Eye (tissue), 1 donor: ENCODE data around the gene LYRM9.
"Not testable (repeated sequence)": the region's sequence is repeated elsewhere in the genome, so short reads cannot be mapped to it uniquely, and the experiment has no call there.

Experiments used
- DNase-seq: peaks from one replicate; pipeline ENCODE4 v3.0.0-alpha.2; 2015

The LYRM9 gene

GRCh38 chr17:27905447-27906225 is 12.5 kb upstream of the LYRM9 start:
- DNase-seq: peak; percentile 85

DNA sequence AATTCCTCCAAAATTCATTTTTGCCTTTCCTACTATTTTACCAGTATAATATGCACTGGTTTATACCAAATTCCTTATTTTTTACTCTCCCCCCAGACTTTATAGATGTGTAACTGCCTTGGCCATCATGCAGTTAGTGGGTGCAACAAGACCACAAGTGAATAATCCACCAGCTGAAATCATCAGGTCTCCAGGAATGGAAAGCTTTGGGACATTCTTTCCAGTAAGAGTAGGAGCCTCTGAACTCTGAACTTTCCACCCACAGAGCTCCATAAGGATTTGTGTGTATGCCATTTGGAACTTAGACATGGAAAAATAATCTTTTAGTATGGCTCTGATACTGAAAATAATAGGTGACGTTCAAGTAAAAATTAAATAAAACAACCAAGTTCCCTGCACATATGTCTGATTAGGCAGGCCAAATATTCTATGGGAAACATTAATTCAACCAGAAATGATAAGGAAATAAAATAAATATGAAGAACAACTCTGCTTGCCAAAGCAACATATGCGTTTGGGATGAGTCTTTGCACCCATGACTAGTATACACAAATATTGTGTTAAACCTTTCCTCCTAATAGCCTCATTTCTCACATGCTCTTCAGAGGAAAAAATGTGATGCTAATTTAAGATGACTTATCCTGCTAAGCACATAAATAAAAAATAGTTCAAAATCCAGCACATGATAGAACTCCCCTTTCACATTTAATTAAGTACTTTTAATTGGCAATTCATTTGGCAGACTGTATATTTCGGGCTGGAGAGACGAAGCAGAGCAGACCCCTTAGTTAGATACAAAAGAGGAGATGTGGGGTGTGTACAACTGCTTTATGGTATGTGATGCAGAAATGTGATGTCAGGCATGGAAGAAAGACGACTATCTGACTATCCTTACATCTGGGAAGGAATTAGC is 11.6 kb upstream of the LYRM9 start:
- DNase-seq: peak; percentile 77

- peak; percentile 30 for DNase-seq
These were observed 10.9 kb upstream of the LYRM9 start for GRCh38 chr17:27904114-27904513.

DNA sequence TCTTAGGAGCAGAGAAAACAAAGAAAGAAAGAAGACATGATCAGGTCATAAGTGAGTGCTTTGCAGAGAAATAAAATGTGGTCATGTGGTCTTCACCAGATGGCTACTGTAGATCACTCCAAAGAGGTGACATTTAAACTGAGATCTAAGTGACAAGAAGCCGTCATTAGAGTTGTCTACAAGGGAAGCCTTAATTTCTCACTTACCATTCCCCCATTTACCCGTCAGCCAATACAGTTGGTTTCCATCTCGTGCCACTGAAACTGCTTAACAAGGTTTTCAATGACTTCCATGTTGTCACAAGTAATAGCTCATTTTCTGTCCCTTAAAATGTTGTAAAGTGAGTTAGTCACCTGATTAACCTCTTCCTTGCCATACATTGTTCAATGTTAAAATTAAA is 6.4 kb upstream of the LYRM9 start:
- DNase-seq: no peak

GRCh38 chr17:27898096-27898495 is 4.9 kb upstream of the LYRM9 start:
- no peak for DNase-seq

DNA sequence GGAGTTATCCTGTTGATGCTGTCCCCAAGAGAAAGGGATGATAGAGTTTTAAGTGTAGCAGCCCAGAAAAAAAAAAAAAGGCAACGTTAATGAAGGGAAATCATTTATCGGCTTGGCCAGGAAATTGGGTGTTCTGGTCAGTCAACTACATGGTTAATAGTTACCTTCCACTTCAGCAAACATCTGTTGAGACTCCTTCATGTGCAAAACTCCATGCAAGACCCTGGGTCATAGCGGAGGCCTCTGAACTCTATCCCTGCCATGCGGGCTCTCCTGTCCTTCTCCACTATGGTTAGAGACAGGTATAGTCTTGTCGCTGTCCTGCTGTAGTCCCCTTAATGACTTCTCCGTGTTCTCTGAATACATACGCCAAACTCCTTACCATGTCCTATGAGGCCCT is 3.5 kb upstream of the LYRM9 start:
- DNase-seq: no peak

DNA sequence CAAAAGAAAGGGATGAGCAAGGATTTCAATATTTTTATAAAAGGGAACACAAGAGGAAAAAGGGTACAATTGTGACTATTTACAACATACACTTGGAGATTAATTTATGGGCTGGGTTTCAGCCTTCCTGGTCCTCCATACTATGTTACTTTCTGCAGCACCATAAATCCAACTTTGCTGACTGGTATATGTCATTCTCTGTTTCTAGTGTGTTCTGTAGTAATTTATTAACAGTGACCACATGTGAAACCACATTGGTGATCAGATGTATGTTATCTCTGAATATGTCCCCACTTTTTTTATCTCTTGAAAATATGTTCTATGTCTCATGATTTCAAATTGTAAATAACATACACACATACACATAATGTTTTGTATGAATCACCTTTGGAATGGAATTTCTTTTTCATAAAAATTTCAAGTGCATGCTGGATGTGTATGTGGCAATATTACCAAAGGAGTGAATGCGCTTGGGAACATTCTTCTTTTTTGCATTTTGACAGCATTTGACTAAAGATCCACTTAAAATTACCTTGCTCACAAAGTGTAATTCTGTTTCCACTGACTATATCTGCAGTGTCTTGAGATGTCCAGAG is 2.9 kb upstream of the LYRM9 start:
- no peak for DNase-seq

DNA sequence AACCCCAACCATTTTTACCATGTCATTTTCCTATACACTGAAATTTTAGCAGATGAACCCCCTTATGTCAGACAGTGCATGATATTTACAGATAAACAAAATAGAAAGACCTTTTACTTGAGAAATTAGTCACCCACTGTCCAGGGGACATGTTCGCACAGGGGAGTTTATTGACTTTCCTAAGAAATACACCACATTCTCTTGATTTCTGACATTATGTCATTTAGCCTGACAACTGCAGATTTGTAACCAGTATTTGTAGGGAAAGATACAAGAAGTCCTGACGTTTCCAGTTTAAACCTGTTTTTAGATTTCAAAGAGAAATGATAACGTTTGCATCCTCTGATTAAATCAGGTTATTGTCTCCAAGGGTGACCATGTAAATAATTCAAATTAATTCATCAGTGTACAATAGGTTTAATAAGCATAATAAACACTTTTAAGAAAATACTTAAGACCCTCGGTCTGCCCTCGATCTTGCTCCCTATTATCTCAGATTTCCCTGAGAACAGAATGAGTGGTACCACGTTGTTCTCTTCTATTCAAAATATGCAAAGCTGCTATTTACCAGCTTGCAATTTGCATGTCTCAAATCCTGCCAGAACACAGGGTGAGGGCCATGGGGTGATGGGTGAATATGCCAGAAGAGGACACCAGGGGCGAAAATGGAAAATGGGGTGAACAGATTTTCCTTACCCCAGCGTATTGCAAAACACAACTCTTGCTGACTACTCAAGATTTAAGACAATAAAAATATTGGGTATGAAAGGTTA is 2.1 kb upstream of the LYRM9 start:
- no peak for DNase-seq

- DNase-seq: peak; percentile 27
These were observed 807 bp upstream of the LYRM9 start for GRCh38 chr17:27893841-27894503.

DNA sequence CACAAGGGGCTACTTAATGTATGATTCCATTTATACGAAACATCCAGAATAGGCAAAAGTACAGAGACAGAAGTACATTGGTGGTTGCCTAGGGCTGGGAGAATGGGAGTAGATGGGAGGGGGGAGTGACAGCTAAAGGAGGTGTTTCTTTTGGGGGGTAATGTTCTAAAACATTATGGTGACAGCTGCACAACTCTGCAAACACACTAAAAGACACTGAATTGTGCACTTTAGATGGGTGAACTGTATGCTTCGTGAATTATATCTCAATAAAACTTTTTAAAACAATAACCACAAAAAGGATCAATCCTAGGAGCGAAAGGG is 661 bp downstream of the LYRM9 start:
- no peak for DNase-seq

- no peak for DNase-seq
These were observed 1.3 kb downstream of the LYRM9 start for GRCh38 chr17:27891841-27892240.

- no peak for DNase-seq
These were observed 3.4 kb downstream of the LYRM9 start for GRCh38 chr17:27889711-27890251.

GRCh38 chr17:27888945-27889344 is 4.2 kb downstream of the LYRM9 start:
- peak; percentile 57 for DNase-seq

DNA sequence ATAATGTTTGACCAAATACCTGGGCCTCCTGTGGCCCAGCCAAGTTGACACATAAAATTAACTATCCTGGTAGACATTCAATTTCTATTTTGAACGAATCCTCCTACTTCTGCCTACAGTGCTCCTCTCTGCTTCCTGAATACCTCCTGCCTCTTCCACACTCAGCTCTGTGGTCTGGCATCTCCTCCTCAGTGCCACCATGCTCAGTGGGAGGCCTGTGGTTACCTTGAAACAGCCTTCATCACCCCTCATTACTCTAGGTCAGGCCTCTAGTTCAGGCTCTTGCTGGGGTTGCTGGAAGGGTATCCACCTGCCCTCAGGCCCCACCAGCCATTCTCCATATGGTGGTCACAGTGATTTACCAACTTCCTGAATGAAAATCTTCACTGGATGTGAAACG is 5.1 kb downstream of the LYRM9 start:
- DNase-seq: no peak

GRCh38 chr17:27886348-27886906 is 6.7 kb downstream of the LYRM9 start:
- DNase-seq: not testable (repeated sequence)

GRCh38 chr17:27882162-27882840 is 10.9 kb downstream of the LYRM9 start:
- no peak for DNase-seq

GRCh38 chr17:27879987-27880608 is 13.1 kb downstream of the LYRM9 start:
- peak; percentile 92 for DNase-seq

GRCh38 chr17:27878776-27879562 is 14.2 kb downstream of the LYRM9 start:
- peak; percentile 28 for DNase-seq

DNA sequence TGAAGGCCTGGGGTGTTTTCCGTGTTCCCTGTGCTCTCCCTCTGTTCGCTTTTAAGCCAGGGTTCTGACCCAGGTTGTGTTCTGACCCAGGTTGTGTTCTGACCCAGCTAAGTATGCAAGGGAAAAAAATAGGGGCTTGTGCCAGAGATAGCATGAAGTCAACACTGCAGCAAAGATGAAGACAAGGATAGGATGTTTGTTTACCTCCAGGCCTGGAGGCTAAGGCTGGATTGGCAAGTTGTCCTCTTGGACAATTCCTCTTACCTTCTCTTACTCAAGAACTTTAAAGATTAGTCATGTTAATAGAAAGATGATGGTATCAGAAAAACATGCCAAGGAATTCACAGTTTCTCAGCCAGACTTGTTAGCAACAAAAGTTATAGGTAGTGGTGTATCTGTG is 19.4 kb downstream of the LYRM9 start:
- no peak for DNase-seq

DNA sequence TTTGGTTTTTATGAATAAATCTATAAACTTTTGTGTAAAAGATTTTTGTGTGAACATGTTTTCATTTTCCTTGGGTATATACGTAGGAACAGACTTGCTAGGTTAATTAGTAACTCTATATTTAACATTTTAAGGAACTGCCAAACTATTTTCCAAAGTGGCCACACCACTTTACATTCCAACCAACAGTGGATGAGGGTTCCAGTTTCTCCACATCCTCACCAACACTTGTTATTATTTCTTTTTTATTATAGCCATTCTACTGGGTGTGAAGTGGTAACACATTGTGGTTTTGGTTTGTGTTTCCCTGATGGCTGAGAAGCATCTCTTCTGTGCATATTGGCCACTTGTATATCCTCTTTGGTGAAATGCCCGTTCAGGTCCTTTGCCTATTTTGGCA is 20.0 kb downstream of the LYRM9 start:
- DNase-seq: no peak
